MCF 10A (cell line): ENCODE measurements around the gene HPSE. TPM values are rescaled to one million over a fixed set of nuclear protein-coding genes. Genes with fewer than 3 reads are reported as not detected.
A peak's percentile ranks its signal among the peaks of the same experiment; 100 is the strongest.

Source experiments
- BruUV-seq: library from RNA; stranded (reverse); fragments of 400-500 nt; replicated peaks from 2 replicates; lab custom pipeline; 2021; lab: Mats Ljungman, UMichigan
- CTCF ChIA-PET: fragments of 300-600 bp; sonication (Branson Sonifier 250); formaldehyde crosslinking; extraction: SDS; loops from one replicate; lab custom pipeline; 2021; ENCODE audit warnings: antibody characterized with exemption, inconsistent platforms; lab: Yijun Ruan, JAX
- POLR2A ChIA-PET: fragments of 300-600, 350-650 bp; sonication (Branson Sonifier 250); formaldehyde crosslinking; extraction: SDS; loops from one replicate; lab custom pipeline; 2020; ENCODE audit warnings: antibody characterized with exemption, inconsistent platforms; lab: Yijun Ruan, JAX
- DNase-seq: peaks from one replicate; pipeline ENCODE4 v3.0.0-alpha.2; 2018; ENCODE audit not compliant: unreplicated experiment
- H3K27ac Mint-ChIP-seq: one replicate; pipeline ENCODE4 v1.8.0; 2022; ENCODE audit warnings: mild to moderate bottlenecking, low read depth, mixed read lengths; ENCODE audit not compliant: unreplicated experiment
- H3K27me3 Mint-ChIP-seq: one replicate; pipeline ENCODE4 v1.8.0; 2022; ENCODE audit warnings: mixed read lengths; ENCODE audit not compliant: insufficient read depth, unreplicated experiment
- H3K36me3 Mint-ChIP-seq: one replicate; pipeline ENCODE4 v1.8.0; 2022; ENCODE audit warnings: mild to moderate bottlenecking, moderate library complexity, mixed read lengths; ENCODE audit not compliant: insufficient read depth, unreplicated experiment
- H3K4me1 Mint-ChIP-seq: one replicate; pipeline ENCODE4 v1.8.0; 2022; ENCODE audit warnings: mixed read lengths; ENCODE audit not compliant: insufficient read depth, unreplicated experiment
- H3K4me3 Mint-ChIP-seq: one replicate; pipeline ENCODE4 v1.8.0; 2022; ENCODE audit warnings: mild to moderate bottlenecking, moderate library complexity, mixed read lengths; ENCODE audit not compliant: unreplicated experiment
- H3K9me3 Mint-ChIP-seq: one replicate; pipeline ENCODE4 v1.8.0; 2022; ENCODE audit warnings: mixed read lengths; ENCODE audit not compliant: unreplicated experiment
- intact Hi-C: fragments of 100-400 bp; cut with micrococcal nuclease; formaldehyde crosslinking; loops from 2 replicates; pipeline ENCODE4 v1.14.1; 2022
- total RNA-seq: library from RNA; stranded (reverse); gene quantifications from 2 replicates; pipeline ENCODE4 v1.2.3, GENCODE V29; 2022
- TF ChIP-seq, protein P1 (sequence below): fragments of 200-600 bp; IDR thresholded peaks from one replicate; pipeline ENCODE4 v1.8.0; 2022; ENCODE audit warnings: antibody characterized with exemption, mild to moderate bottlenecking; ENCODE audit not compliant: unreplicated experiment

The HPSE gene
- total RNA-seq, 1 experiment from 2014 or later, result 5.5 TPM

DNA sequence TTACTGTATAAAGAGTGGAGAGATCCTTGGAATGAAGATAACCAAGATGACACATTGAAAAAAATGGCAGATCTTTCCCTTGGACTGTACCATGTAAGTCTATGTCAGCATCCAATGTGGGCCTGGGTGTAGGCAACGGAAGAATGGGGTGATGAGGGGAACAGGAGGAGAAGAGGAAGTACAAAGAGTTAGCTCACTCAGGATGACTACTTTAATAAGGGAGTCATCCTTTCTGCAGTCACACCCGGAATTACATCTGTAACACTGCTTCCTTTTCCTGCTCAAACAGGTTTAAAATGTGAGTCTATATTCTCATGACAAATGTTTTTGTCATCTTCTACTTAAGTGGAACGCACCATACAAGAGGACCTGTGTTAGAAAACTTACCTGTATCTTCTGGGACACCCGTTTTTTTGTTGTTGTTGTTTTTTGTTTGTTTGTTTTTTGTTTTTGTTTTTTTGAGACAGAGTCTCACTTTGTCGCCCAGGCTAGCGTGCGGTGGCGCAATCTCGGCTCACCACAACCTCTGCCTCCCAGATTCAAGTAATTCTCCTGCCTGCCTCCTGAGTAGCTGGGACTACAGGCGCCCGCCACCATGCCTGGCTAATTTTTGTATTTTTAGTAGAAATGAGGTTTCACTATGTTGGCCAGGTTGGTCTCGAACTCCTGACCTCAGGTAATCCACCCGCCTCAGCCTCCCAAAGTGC is 18.0 kb downstream of the HPSE start:
- Mint-ChIP-seq H3K9me3 (no peaks in the 10 kb centered on the region), H3K27ac (no peak overlapping the region), H3K27me3 (no peaks in the 10 kb centered on the region), H3K4me3 (no peak overlapping the region), H3K36me3 (peaks cover 15% of the 10 kb centered on the region), H3K4me1 (peaks cover 5% of the 10 kb centered on the region)
- POLR2A ChIA-PET, result interaction anchor here (0.6 kb wide), 1 partner anchor 42 kb away, joined by 3 read pairs; no protein-coding TSS in a partner anchor
- BruUV-seq, result TSS peak; percentile 47
- no peak for DNase-seq
- intact Hi-C loops, result no loop called here
- CTCF ChIA-PET, result interaction anchor here (0.6 kb wide), 1 partner anchor 646 kb away, joined by 4 read pairs; no protein-coding TSS in a partner anchor
- TF ChIP-seq, protein P1, sequence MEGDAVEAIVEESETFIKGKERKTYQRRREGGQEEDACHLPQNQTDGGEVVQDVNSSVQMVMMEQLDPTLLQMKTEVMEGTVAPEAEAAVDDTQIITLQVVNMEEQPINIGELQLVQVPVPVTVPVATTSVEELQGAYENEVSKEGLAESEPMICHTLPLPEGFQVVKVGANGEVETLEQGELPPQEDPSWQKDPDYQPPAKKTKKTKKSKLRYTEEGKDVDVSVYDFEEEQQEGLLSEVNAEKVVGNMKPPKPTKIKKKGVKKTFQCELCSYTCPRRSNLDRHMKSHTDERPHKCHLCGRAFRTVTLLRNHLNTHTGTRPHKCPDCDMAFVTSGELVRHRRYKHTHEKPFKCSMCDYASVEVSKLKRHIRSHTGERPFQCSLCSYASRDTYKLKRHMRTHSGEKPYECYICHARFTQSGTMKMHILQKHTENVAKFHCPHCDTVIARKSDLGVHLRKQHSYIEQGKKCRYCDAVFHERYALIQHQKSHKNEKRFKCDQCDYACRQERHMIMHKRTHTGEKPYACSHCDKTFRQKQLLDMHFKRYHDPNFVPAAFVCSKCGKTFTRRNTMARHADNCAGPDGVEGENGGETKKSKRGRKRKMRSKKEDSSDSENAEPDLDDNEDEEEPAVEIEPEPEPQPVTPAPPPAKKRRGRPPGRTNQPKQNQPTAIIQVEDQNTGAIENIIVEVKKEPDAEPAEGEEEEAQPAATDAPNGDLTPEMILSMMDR, result no peak

DNA sequence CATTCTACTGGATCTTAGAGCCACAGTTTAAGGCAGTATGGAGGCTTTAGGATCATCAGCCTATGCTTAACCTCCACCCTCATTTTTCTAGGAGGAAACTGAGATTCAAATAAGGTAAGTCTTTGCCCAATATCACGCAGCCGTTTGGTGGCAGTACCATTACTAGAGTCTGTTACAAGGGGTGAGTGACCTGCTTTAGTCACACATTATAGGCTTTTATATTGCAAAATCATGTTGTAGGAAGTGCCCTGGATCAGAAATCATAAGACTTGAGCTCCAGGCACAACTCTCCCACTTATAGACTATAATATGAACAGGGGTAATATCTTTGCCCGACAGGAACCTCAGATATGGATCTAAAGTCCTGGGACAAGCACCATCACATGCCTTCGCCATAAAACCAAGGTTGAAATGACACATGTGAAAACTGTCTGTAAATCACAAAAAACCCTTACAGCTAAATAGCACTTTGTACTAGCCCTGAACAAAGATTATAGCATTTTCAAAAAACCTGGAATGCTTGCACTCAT is 19.2 kb downstream of the HPSE start:
- peaks cover 5% of the 10 kb centered on the region for H3K4me1 Mint-ChIP-seq
- peaks cover 11% of the 10 kb centered on the region for H3K36me3 Mint-ChIP-seq
- H3K27me3 Mint-ChIP-seq, result no peaks in the 10 kb centered on the region
- TF ChIP-seq, protein P1, result no peak
- no peak for DNase-seq
- no TSS peak for BruUV-seq
- CTCF ChIA-PET, result interaction anchor here (0.6 kb wide), 1 partner anchor 517 kb away, joined by 3 read pairs; no protein-coding TSS in a partner anchor
- intact Hi-C loops, result no loop called here
- H3K27ac Mint-ChIP-seq, result no peak overlapping the region
- POLR2A ChIA-PET, result interaction anchor here (1.2 kb wide), 1 partner anchor 123 kb away, joined by 3 read pairs; no protein-coding TSS in a partner anchor
- H3K4me3 Mint-ChIP-seq, result no peak overlapping the region
- H3K9me3 Mint-ChIP-seq, result no peaks in the 10 kb centered on the region

DNA sequence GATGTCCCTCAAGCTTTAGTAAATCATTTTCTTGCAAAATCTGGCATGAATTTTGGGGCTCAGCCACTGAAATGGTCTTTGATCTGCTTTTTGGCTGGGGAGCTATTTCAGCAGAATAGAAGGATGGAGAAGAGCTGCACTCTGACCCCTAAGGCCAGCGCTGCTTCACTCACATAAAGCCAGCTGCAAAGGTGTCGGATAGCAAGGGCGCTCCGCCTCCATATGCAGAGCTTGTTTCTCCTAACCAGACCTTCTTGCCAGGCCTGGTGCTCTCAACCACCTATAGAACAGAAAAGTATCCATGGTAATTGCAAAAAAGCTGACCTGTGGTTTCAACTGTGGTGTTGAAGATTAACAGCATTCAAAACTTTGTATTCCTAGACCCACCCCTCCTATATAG is 26.0 kb downstream of the HPSE start:
- Mint-ChIP-seq H3K36me3 (peaks cover 15% of the 10 kb centered on the region), H3K9me3 (no peaks in the 10 kb centered on the region), H3K27ac (no peak overlapping the region), H3K4me3 (no peak overlapping the region), H3K27me3 (no peaks in the 10 kb centered on the region), H3K4me1 (peaks cover 7% of the 10 kb centered on the region)
- no peak for DNase-seq
- POLR2A ChIA-PET, result interaction anchor here (0.6 to 1.1 kb wide), 2 partner anchors 9 to 147 kb away, joined by 4 to 5 read pairs; partner anchors contain the start of genes HELQ and MRPS18C
- intact Hi-C loops, result no loop called here
- BruUV-seq, result no TSS peak
- TF ChIP-seq, protein P1, result no peak
- CTCF ChIA-PET, result interaction anchor here (0.5 to 1.6 kb wide), 2 partner anchors 234 to 237 kb away, joined by 3 to 4 read pairs; no protein-coding TSS in a partner anchor

DNA sequence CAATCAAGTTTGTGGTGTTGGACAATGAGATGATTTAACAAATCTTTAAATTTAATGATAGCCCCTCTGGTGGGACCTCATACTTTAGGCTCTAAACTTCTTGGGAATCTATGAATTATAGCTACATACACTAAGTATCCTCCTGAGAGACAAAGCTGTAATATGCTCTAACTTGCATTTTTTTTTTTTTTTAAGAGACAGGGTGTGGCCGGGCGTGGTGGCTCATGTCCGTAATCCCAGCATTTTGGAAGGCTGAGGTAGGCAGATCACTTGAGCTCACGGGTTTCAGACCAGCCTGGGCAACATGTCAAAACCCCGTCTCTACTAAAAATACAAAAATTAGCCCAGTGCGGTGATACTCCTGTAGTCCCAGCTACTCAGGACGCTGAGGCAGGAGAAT is 26.7 kb downstream of the HPSE start:
- Mint-ChIP-seq H3K4me1 (peaks cover 7% of the 10 kb centered on the region), H3K27ac (no peak overlapping the region), H3K36me3 (peaks cover 15% of the 10 kb centered on the region), H3K27me3 (no peaks in the 10 kb centered on the region), H3K4me3 (no peak overlapping the region), H3K9me3 (no peaks in the 10 kb centered on the region)
- POLR2A ChIA-PET, result interaction anchor here (0.6 kb wide), 1 partner anchor 23 kb away, joined by 5 read pairs; the partner anchor contains the start of gene COQ2
- TF ChIP-seq, protein P1, result no peak
- CTCF ChIA-PET, result interaction anchor here (0.5 to 1.6 kb wide), 2 partner anchors 234 to 236 kb away, joined by 3 to 4 read pairs; no protein-coding TSS in a partner anchor
- DNase-seq, result no peak
- no TSS peak for BruUV-seq
- intact Hi-C loops, result no loop called here
